ENCODE results near the gene FNDC3A.

DNA sequence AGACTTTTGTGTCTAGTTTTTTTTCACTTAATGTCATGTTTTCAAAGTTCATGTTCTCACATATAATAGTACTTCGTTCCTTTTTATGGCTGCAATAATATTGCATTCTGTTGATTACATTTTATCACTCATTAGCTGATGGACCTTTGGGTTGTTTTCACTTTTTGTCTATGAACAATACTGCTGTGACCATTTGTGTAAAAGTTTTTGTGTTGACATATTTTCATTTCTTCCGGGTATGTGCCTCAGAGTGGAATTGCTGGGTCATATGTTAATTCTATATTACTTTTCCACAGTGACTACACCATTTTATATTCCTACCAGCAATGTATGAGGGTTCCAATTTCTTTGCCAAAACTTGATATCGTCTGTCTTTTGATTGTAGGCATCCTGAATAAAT, 158.6 kb downstream of the FNDC3A start:
- TF ChIP-seq, protein P1, sequence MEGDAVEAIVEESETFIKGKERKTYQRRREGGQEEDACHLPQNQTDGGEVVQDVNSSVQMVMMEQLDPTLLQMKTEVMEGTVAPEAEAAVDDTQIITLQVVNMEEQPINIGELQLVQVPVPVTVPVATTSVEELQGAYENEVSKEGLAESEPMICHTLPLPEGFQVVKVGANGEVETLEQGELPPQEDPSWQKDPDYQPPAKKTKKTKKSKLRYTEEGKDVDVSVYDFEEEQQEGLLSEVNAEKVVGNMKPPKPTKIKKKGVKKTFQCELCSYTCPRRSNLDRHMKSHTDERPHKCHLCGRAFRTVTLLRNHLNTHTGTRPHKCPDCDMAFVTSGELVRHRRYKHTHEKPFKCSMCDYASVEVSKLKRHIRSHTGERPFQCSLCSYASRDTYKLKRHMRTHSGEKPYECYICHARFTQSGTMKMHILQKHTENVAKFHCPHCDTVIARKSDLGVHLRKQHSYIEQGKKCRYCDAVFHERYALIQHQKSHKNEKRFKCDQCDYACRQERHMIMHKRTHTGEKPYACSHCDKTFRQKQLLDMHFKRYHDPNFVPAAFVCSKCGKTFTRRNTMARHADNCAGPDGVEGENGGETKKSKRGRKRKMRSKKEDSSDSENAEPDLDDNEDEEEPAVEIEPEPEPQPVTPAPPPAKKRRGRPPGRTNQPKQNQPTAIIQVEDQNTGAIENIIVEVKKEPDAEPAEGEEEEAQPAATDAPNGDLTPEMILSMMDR (IDR thresholded peaks at IDR 0.05; ENCODE audit: insufficient read depth, low read length, poor library complexity, severe bottlenecking) = no peak
- TF ChIP-seq EZH2phosphoT487 (conservative IDR thresholded peaks at IDR 0.05; ENCODE audit: low read length) = no peak
